Bronchial epithelial cell (primary cell): ENCODE measurements around the gene CHST12. TPM values are rescaled to one million over a fixed set of nuclear protein-coding genes. Genes with fewer than 3 reads are reported as not detected.

Experiments used
- DNase-seq: peaks from one replicate; pipeline ENCODE4 v3.0.0-alpha.2; 2010; ENCODE audit warnings: low read depth
- FAIRE-seq: peaks from 2 replicates; lab custom pipeline; 2011; peaks lifted over from hg19 to GRCh38; lab: Jason Lieb, UNC
- H3K27me3 ChIP-seq: 2 replicates; pipeline ENCODE4 v1.5.1; 2011; ENCODE audit warnings: low read length; ENCODE audit not compliant: control insufficient read depth, insufficient read depth
- H3K36me3 ChIP-seq: 2 replicates; pipeline ENCODE4 v1.5.1; 2011; ENCODE audit warnings: low read length; ENCODE audit not compliant: control insufficient read depth, insufficient read depth
- H3K4me3 ChIP-seq: 2 replicates; pipeline ENCODE4 v1.5.1; 2011; ENCODE audit warnings: mild to moderate bottlenecking, low read depth, low read length, control low read depth
- CTCF ChIP-seq: IDR thresholded peaks from 2 replicates; pipeline ENCODE4 v1.5.1; 2011; ENCODE audit warnings: mild to moderate bottlenecking, moderate library complexity, low read length, control low read depth, inconsistent platforms; ENCODE audit not compliant: insufficient read depth, severe bottlenecking
- total RNA-seq: library from RNA; depleted of rRNA; stranded (reverse); fragments of >200 nt; gene quantifications from 2 replicates; pipeline ENCODE4 v1.2.1, GENCODE V29; 2014

Gene CHST12
- total RNA-seq, 1 donor from 2014 or later, result 0.79 TPM

- peaks cover 17% of the 10 kb centered on the region for H3K27me3 ChIP-seq
- no peak for DNase-seq
- no peak for FAIRE-seq
These were observed 79.5 kb downstream of the CHST12 start for GRCh38 chr7:2482725-2483451.

GRCh38 chr7:2483494-2483893 lies 80.1 kb downstream of the CHST12 start:
- DNase-seq, result no peak
- FAIRE-seq, result no peak
- Histone ChIP-seq H3K4me3 (no peak overlapping the region), H3K36me3 (no peaks in the 10 kb centered on the region), H3K27me3 (peaks cover 15% of the 10 kb centered on the region)
- TF ChIP-seq CTCF, result no peak

More at GRCh38 chr7:2482725-2483451, 79.5 kb downstream of the CHST12 start:
- Histone ChIP-seq H3K36me3 (no peaks in the 10 kb centered on the region), H3K4me3 (no peak overlapping the region)
- TF ChIP-seq CTCF, result no peak

- FAIRE-seq, result no peak
These were observed 81.5 kb downstream of the CHST12 start for GRCh38 chr7:2484868-2485267.

GRCh38 chr7:2487586-2488271 lies 84.3 kb downstream of the CHST12 start:
- DNase-seq (no peak), FAIRE-seq (no peak)
- TF ChIP-seq CTCF, result no peak
- Histone ChIP-seq H3K27me3 (peaks cover 3% of the 10 kb centered on the region), H3K36me3 (no peaks in the 10 kb centered on the region), H3K4me3 (no peak overlapping the region)

More at GRCh38 chr7:2484868-2485267, 81.5 kb downstream of the CHST12 start:
- no peak for DNase-seq
- Histone ChIP-seq H3K27me3 (peaks cover 6% of the 10 kb centered on the region), H3K4me3 (no peak overlapping the region), H3K36me3 (no peaks in the 10 kb centered on the region)
- no peak for TF ChIP-seq CTCF

- no peak overlapping the region for H3K4me3 ChIP-seq
- no peak for DNase-seq
- no peak for TF ChIP-seq CTCF
- H3K36me3 ChIP-seq, result no peaks in the 10 kb centered on the region
- FAIRE-seq, result no peak
- peaks cover 7% of the 10 kb centered on the region for H3K27me3 ChIP-seq
These were observed 84.8 kb downstream of the CHST12 start for GRCh38 chr7:2488272-2488645.
